Measurements from ENCODE around the gene ALPL. TPM values are rescaled to one million over a fixed set of nuclear protein-coding genes. Genes with fewer than 3 reads are reported as not detected.

Gene ALPL
- total and polyA plus RNA-seq, 7 donors, result 0.73 to 2.0 (median 1.3) TPM

DNA sequence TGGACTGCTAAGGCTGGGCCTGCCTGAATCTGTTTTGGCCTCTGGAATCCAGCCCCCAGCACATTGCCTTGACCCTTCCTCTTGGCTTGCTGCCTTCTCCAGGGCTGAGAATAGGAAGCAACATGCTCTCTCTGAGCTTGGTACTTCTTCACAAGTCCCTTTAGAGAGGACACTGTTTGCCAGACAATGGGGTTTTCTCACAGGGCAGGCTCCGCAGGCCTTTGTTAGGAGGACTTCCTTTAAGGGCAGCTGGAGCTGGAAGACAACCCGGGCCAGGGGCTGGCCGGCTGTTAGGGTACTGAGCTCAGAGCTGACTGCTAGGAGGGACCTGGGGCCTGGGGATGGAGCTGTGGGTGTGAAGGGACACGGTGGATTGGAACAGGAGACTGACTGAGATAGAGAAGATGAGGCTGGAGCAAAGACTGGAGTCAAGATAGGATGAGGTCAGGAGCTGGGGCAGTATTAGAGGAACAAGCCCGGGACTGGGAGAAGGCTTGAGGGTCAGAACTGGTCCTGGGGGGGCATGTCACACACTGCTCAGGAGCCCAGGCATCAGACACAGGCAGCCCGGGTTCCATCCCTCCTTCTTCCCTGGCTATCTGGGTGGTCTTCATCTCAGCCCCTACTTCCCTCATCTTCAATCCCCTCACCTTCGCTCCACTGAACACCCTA, 5.4 kb upstream of the ALPL start:
- 53 to 55% (median 54%) methylated on average over 7 of the region's 7 CpGs for WGBS, 3 donors
- Histone ChIP-seq H3K27ac (no peak overlapping the region), H3K4me1 (no peaks in the 10 kb centered on the region), H3K36me3 (ENCODE audit: insufficient read depth in 1 of 2, low read depth in 1 of 2) (no peaks in the 10 kb centered on the region), H3K9me3 (no peaks in the 10 kb centered on the region), H3K27me3 (ENCODE audit: insufficient read depth in 3 of 3, low read length in 2 of 3) (peaks cover 0 to 36% (median 2%) of the 10 kb centered on the region in 3 donors), H3K4me3 (no peak overlapping the region)
- TF ChIP-seq, protein P1, sequence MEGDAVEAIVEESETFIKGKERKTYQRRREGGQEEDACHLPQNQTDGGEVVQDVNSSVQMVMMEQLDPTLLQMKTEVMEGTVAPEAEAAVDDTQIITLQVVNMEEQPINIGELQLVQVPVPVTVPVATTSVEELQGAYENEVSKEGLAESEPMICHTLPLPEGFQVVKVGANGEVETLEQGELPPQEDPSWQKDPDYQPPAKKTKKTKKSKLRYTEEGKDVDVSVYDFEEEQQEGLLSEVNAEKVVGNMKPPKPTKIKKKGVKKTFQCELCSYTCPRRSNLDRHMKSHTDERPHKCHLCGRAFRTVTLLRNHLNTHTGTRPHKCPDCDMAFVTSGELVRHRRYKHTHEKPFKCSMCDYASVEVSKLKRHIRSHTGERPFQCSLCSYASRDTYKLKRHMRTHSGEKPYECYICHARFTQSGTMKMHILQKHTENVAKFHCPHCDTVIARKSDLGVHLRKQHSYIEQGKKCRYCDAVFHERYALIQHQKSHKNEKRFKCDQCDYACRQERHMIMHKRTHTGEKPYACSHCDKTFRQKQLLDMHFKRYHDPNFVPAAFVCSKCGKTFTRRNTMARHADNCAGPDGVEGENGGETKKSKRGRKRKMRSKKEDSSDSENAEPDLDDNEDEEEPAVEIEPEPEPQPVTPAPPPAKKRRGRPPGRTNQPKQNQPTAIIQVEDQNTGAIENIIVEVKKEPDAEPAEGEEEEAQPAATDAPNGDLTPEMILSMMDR (IDR thresholded peaks at IDR 0.05), result no peak
- no peak for ATAC-seq
- no peak for DNase-seq
- intact Hi-C loops (cut with DNase I), result no loop called here

DNA sequence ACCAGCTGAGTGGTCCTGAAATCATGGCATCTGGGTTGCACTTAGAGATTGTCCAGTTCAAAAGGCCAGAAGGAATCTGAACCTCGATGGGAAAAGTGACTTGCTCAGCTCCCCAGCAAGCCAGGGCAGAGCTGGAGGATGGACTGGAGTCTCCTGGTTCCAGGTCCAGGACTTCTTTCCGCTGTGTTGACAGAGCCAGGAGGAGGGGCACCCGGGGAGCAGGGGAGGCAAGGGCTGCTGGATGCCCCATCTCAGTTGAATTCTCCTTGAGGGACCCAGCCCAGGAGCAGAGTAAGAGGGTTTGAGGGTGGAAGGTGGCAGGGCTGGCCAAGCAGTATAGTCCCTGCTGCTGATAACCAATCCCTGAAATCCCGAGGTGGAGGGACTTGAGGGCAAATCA, 2.4 kb upstream of the ALPL start:
- Histone ChIP-seq H3K4me3 (no peak overlapping the region), H3K4me1 (no peaks in the 10 kb centered on the region), H3K9me3 (no peaks in the 10 kb centered on the region), H3K27ac (no peak overlapping the region), H3K27me3 (ENCODE audit: insufficient read depth in 3 of 3, low read length in 2 of 3) (peaks cover 0 to 56% (median 10%) of the 10 kb centered on the region in 3 donors), H3K36me3 (ENCODE audit: insufficient read depth in 1 of 2, low read depth in 1 of 2) (no peaks in the 10 kb centered on the region)
- intact Hi-C loops (cut with DNase I), result no loop called here
- WGBS, 3 donors, result 46 to 62% (median 62%) methylated on average over 4 of the region's 4 CpGs
- TF ChIP-seq, protein P1 (IDR thresholded peaks at IDR 0.05), result no peak
- DNase-seq (no peak), ATAC-seq (no peak)

DNA sequence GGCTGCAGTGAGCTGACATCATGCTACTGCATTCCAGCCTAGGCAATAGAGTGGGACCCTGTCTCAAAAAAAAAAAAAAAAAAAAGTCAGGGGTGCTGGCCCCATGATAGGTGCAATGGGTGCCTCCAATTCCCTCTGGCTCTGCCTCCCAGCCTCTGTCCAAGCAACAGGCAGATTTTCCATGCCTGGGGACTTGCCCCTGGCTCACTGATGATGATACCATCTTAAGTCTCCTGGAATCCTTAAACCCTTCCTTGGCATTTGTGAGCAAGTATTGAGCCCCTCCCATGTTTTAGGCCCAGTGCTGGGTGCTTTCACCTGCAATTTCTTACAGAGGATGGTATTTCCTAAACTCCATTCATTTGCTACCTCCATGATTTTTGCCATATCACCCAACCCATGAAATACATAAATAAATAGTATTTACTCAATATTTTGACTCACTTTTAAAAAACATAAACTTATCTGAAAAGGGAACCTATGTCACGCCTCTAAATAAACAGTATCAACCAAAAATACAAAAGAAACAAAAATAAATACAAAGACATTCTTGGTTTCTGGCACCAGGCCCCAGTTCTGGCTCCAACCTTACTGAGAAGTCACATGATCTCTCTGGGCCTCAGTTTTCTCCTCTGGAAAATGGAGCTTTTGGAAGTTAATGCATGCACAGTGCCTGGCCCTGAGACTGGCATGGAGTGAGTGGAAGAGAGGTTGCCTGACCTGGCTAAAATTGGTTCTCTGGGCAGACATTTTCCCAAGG, 1.5 kb upstream of the ALPL start:
- no peaks in the 10 kb centered on the region for H3K4me1 ChIP-seq
- peaks cover 0 to 56% (median 10%) of the 10 kb centered on the region in 3 donors for H3K27me3 ChIP-seq (ENCODE audit: insufficient read depth in 3 of 3, low read length in 2 of 3)
- H3K4me3 ChIP-seq, result no peak overlapping the region
- intact Hi-C loops (cut with DNase I), result loop anchor here in 1 of 2 donors (2.0 kb wide), 1 partner anchor 67 kb away; no protein-coding TSS in a partner anchor
- no peak overlapping the region for H3K27ac ChIP-seq
- H3K36me3 ChIP-seq (ENCODE audit: insufficient read depth in 1 of 2, low read depth in 1 of 2), result no peaks in the 10 kb centered on the region
- H3K9me3 ChIP-seq, result no peaks in the 10 kb centered on the region
- WGBS, 3 donors, result 98 to 99% (median 98%) methylated on average over 1 of the region's 1 CpG
- DNase-seq (no peak), ATAC-seq (no peak)
- TF ChIP-seq, protein P1 (IDR thresholded peaks at IDR 0.05), result no peak

DNA sequence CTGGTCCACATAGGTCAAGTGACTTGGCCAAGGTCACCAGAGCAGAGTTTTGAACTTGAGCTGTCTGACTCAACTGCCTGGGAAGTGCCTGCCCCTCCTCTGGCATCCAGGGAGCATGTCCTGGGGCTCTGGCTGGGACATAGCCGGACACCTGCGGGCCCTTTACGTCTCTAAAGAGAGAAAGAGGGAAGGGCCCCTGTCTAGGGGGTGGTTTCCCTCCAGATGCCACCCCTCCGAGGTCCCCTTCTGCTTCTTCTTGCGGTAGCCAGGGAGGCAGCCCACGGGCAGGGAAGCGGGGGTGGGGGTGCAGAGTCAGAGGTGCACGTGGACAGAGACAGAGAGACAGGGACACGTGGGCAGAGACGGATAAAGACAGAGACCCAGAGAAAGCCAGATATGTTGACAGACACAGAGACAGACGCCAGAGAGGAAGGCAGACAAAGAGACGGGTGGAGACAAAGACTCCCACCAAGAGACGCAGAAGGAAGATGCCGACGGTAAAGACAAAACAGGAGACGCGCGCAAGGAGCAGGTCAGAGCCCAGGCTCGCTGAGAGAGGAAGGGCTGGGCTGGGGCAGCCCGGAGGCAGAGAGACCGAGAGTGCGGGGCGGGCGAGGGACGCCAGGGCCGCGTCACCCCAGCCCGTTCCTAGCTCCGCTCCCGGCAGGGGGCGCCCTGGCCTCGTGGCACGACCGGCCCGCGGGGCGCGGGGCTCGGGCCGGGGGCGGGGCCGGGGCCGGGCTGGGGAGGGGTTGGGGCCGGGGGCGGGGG, 458 bp upstream of the ALPL start:
- Histone ChIP-seq H3K27ac (no peak overlapping the region), H3K9me3 (no peaks in the 10 kb centered on the region), H3K4me1 (no peaks in the 10 kb centered on the region), H3K27me3 (ENCODE audit: insufficient read depth in 3 of 3, low read length in 2 of 3) (peaks cover 0 to 53% (median 10%) of the 10 kb centered on the region in 3 donors), H3K4me3 (peak overlapping the region; percentile 45), H3K36me3 (ENCODE audit: insufficient read depth in 1 of 2, low read depth in 1 of 2) (no peaks in the 10 kb centered on the region)
- TF ChIP-seq, protein P1 (IDR thresholded peaks at IDR 0.05), result peak; percentile 59
- intact Hi-C loops (cut with DNase I), result loop anchor here in 1 of 2 donors (2.0 kb wide), 1 partner anchor 66 kb away; no protein-coding TSS in a partner anchor
- ATAC-seq (peak; percentile 54 to 80 (median 76)), DNase-seq (peak; percentile 72 to 78)
- WGBS, 3 donors, result 7 to 9% (median 8%) methylated on average over 26 to 45 of the region's 45 CpGs
